Measurements from ENCODE around the gene PPP1R13L.
"Not testable (repeated sequence)": the region's sequence is repeated elsewhere in the genome, so short reads cannot be mapped to it uniquely, and the experiment has no call there.

Gene PPP1R13L

GRCh38 chr19:45345506-45345860, 59.4 kb downstream of the PPP1R13L start:
- DNase-seq, result no peak

GRCh38 chr19:45344621-45345505, 60.0 kb downstream of the PPP1R13L start:
- DNase-seq, result no peak

GRCh38 chr19:45342911-45343310, 62.0 kb downstream of the PPP1R13L start:
- DNase-seq, result no peak

- no peak for DNase-seq
Observed at GRCh38 chr19:45340899-45341453, 63.9 kb downstream of the PPP1R13L start.

GRCh38 chr19:45340232-45340898, 64.5 kb downstream of the PPP1R13L start, which contains the start of gene KLC3:
Gene KLC3 (plus strand): TSS chr19:45340750. CDS start chr19:45345542, 4,792 bp downstream.
- no peak for DNase-seq

GRCh38 chr19:45339629-45340028, 65.2 kb downstream of the PPP1R13L start:
- DNase-seq, result no peak

GRCh38 chr19:45336696-45337251, 68.1 kb downstream of the PPP1R13L start:
- DNase-seq, result no peak

- not testable (repeated sequence) for DNase-seq
Observed at GRCh38 chr19:45334881-45335280, 70.0 kb downstream of the PPP1R13L start.

GRCh38 chr19:45333609-45334303, 71.1 kb downstream of the PPP1R13L start:
- no peak for DNase-seq

- no peak for DNase-seq
Observed at GRCh38 chr19:45331411-45331810, 73.5 kb downstream of the PPP1R13L start.

Data from C1 segment of cervical spinal cord (tissue), 14 donors.